Muscle of arm (tissue), 14 donors: ENCODE measurements around the gene DDX46. TPM values are rescaled to one million over a fixed set of nuclear protein-coding genes. Genes with fewer than 3 reads are reported as not detected.
"Not testable (repeated sequence)": the region's sequence is repeated elsewhere in the genome, so short reads cannot be mapped to it uniquely, and the experiment has no call there.

Experiments
- DNase-seq: peaks from one replicate; pipeline ENCODE4 v3.0.0-alpha.2; 2013
- long read RNA-seq, 11 donors: transcript quantifications; one replicate each; lab custom pipeline, GENCODE V29; 2026
- polyA plus RNA-seq, 12 donors: library from polyadenylated mRNA; unstranded; fragments of 120-200 nt; gene quantifications; one replicate each; pipeline ENCODE4 v1.2.1, GENCODE V29; 2013; ENCODE audit not compliant: insufficient read length in 12 of 12

DDX46 gene, protein sequence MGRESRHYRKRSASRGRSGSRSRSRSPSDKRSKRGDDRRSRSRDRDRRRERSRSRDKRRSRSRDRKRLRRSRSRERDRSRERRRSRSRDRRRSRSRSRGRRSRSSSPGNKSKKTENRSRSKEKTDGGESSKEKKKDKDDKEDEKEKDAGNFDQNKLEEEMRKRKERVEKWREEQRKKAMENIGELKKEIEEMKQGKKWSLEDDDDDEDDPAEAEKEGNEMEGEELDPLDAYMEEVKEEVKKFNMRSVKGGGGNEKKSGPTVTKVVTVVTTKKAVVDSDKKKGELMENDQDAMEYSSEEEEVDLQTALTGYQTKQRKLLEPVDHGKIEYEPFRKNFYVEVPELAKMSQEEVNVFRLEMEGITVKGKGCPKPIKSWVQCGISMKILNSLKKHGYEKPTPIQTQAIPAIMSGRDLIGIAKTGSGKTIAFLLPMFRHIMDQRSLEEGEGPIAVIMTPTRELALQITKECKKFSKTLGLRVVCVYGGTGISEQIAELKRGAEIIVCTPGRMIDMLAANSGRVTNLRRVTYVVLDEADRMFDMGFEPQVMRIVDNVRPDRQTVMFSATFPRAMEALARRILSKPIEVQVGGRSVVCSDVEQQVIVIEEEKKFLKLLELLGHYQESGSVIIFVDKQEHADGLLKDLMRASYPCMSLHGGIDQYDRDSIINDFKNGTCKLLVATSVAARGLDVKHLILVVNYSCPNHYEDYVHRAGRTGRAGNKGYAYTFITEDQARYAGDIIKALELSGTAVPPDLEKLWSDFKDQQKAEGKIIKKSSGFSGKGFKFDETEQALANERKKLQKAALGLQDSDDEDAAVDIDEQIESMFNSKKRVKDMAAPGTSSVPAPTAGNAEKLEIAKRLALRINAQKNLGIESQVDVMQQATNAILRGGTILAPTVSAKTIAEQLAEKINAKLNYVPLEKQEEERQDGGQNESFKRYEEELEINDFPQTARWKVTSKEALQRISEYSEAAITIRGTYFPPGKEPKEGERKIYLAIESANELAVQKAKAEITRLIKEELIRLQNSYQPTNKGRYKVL
- 10 to 100 TPM in 11 of 12 donors, not detected in 1; 50.1 to 86.7 (median 62.6) TPM for polyA plus RNA-seq
- long read RNA-seq, donor 1, partial matches to known transcripts, result 144 of 145 reads
- long read RNA-seq, donor 1, other reads (novel, unspliced or antisense), result 0 of 145 reads
- long read RNA-seq, donor 2, partial matches to known transcripts, result 71 of 71 reads
- long read RNA-seq, donor 2, other reads (novel, unspliced or antisense), result 0 of 71 reads
- long read RNA-seq, donor 3, partial matches to known transcripts, result 88 of 89 reads
- long read RNA-seq, donor 3, other reads (novel, unspliced or antisense), result 0 of 89 reads
- long read RNA-seq, donor 4, partial matches to known transcripts, result 55 of 55 reads
- long read RNA-seq, donor 4, other reads (novel, unspliced or antisense), result 0 of 55 reads
- long read RNA-seq, donor 5, partial matches to known transcripts, result 200 of 206 reads
- long read RNA-seq, donor 5, other reads (novel, unspliced or antisense), result 6 of 206 reads
- long read RNA-seq, donor 6, partial matches to known transcripts, result 77 of 80 reads
- long read RNA-seq, donor 6, other reads (novel, unspliced or antisense), result 0 of 80 reads
- long read RNA-seq, donor 7, partial matches to known transcripts, result 82 of 83 reads
- long read RNA-seq, donor 7, other reads (novel, unspliced or antisense), result 0 of 83 reads
- long read RNA-seq, donor 8, partial matches to known transcripts, result 179 of 182 reads
- long read RNA-seq, donor 8, other reads (novel, unspliced or antisense), result 0 of 182 reads
- long read RNA-seq, donor 9, partial matches to known transcripts, result 72 of 74 reads
- long read RNA-seq, donor 9, other reads (novel, unspliced or antisense), result 0 of 74 reads
- long read RNA-seq, donor 10, partial matches to known transcripts, result 144 of 146 reads
- long read RNA-seq, donor 10, other reads (novel, unspliced or antisense), result 0 of 146 reads
- long read RNA-seq, donor 11, partial matches to known transcripts, result 98 of 101 reads
- long read RNA-seq, donor 11, other reads (novel, unspliced or antisense), result 0 of 101 reads

- DNase-seq, result peak; percentile 93
These were observed at the start of gene DDX46 for GRCh38 chr5:134758504-134759341. Gene DDX46, plus strand, starts transcription at chr5:134758779. Its CDS starts 160 bp downstream, at chr5:134758939.

GRCh38 chr5:134714120-134714519 lies 44.5 kb upstream of the DDX46 start:
- no peak for DNase-seq

GRCh38 chr5:134714541-134714940 lies 44.0 kb upstream of the DDX46 start:
- DNase-seq, result no peak

GRCh38 chr5:134715466-134715865 lies 43.1 kb upstream of the DDX46 start:
- not testable (repeated sequence) for DNase-seq

DNA sequence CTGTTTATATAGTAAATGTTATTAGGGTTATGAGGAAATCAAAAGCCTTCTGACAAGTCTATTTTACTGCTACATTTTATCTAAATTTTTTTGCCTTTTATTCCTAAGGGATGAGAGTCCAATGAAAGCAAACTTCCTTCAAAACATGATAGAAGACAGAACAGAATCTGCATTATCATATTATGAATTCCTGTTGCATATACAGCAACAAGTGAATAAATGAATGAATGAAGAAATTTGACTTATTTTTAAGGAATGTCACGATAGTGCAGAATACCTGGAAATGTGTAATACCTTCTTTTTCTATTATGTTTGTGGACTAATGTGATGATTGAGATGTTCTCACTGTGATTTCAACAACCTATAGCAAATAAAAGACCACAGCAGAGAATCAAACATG lies 33.7 kb upstream of the DDX46 start:
- no peak for DNase-seq

GRCh38 chr5:134732819-134733218 lies 25.8 kb upstream of the DDX46 start:
- no peak for DNase-seq

DNA sequence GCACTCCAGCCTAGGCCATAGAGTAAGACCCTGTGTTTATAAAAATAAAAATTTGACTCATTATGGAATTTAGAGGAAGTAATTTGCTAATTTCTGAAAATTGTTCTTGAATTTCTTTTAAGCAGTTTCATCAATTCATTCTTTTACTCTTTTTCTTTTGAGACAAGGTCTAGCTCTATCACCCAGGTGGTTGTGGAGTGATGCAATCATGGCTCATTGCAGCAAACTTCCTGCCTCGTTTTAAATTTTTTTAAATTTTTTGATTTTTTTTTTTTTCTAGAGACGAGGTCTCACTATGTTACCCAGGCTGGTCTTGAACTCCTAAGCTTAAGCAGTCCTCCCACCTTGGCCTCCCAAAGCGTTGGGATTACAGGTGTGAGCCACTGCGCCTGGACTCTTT lies 23.3 kb upstream of the DDX46 start:
- no peak for DNase-seq

DNA sequence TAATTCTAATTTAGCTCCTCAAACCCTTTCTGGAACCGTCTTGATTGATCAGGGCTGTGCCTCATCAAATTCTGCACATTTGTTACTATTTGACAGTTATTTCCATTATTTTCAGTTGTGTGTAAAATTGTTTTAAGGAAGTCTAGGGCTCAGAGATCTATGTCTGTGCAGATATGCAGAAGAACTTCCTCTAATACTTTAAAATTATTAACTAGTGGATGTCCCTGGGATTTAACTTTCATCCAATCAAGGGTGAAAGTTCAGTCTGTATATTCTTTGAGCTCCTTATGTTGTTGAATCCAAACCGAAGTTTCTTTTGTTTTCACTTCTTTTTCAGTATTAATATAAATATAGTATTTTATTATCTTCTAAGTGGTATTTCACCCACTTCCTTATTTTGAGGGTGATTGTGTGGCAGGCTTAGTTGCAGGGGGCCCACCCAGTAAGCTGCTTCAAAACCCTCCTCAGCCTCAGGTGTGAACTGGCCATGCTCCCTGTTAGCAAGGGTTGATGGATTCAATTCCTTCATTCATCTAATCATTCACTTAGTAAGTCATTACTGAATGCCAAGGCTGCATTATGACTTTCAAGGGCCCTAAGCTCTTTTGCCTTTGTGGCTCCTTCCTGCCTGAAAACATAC lies 22.3 kb upstream of the DDX46 start:
- DNase-seq, result no peak

DNA sequence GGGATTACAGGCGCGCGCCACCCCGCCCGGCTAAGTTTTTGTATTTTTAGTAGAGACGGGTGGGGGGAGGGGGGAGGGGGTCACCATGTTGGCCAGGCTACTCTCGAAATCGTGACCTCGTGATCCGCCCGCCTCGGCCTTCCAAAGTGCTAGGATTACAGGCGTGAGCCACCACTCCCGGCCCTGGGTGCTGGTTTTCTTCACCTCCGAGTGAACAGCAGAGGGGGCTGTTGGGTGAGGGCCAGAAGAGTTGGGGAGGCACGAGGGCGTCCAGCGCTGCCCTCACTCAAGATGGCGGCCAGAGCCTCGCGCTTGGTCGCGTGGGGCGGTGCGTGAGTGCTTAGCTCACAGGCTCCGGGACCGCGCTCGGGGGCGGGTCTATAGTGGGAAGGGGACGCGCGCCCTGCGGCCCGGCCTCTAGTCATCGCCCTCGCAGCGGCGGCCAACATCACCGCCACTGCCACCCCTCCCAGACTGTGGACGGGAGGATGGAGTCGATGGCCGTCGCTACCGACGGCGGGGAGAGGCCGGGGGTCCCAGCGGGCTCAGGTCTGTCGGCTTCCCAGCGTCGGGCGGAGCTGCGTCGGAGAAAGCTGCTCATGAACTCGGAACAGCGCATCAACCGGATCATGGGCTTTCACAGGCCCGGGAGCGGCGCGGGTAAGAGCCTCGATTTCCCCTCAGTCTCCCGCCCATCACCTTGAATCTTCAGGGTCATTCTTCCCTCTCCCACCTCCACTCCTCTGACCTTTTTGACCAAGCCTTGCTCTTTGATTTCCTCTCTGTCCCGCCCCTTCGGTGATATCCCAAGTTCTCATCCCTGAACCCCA lies 20.2 kb upstream of the DDX46 start, which contains the start of gene CAMLG:
Gene CAMLG, plus strand, starts transcription at position 416 of the 830 bp plus-strand sequence. Its CDS starts 73 bp downstream, at position 489.
- DNase-seq, result peak; percentile 99

DNA sequence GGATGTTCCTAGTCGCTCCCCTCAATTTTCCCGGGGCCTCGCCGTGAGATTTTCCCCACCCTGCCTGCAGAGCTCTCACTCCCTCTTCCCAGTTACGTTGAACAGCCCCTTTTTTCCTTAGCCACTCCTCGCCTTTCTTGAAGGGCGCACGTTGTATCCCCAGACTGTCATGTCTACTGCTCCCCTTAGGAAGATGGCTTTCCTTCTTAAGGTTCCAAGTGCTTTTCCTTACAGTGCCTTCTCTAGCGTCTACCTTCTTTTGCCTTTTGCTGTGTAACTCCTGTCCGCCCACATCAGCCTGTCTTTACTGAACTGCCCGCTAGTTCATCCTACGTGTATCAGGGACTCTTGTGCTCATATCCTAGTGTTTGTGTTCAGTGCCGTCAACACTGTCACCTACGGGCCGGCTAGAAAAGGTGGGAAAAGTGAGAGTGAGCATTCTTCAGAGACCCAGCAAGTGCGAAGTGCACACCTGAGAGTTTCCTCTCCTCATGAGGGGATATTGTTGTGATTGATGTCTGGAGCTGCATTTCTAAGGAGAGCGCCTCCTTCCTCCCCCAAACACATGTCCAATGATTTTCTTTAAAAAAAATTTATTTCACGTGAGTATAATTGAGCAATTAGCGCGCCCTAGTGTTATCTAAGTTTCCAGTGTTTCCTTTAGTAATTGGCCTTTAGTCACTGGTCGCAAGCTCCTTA lies 19.5 kb upstream of the DDX46 start:
- peak; percentile 56 for DNase-seq

DNA sequence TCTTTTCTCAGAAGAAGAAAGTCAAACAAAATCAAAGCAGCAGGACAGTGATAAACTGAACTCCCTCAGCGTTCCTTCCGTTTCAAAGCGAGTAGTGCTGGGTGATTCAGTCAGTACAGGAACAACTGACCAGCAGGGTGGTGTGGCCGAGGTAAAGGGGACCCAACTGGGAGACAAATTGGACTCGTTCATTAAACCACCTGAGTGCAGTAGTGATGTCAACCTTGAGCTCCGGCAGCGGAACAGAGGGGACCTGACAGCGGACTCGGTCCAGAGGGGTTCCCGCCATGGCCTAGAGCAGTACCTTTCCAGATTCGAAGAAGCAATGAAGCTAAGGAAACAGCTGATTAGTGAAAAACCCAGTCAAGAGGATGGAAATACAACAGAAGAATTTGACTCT lies 17.5 kb upstream of the DDX46 start:
- DNase-seq, result no peak

DNA sequence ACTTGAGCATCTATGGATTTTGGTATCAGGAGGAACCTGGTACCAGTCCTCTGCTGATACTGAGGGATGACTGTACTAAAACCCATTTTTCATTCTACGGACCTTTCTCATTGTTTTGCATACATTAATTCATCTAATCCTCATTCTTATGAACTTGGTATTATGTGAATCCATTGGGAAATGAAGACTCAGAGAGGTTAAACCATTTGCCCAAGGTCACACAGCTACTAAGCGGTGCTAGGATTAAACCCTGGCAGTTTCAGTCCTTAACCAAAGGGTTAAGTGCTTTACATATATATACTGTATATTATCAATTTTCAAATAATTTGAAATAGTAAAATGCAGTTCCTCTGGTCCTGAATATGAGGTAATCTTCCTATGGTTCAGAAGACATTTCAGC lies 16.4 kb upstream of the DDX46 start:
- DNase-seq, result no peak

DNA sequence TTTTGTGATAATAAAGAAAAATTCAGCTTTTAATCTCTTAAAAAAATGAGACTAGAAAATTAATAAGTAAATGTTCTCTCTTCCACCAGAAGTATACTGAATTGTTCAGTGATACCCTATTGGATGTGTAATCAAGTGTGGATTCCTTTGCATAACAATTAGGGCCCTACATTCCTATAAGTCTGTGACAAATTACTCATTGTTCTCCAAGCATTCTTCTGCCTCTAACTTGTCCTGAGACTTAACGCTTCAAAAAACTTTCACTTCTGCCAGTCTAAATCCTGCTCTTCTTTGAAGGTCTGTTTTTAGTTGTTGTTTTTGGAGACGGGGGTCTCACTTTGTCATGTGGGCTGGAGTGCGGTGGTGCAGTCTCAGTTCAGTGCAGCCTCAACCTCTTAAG lies 9.2 kb upstream of the DDX46 start:
- DNase-seq, result no peak

- no peak for DNase-seq
These were observed 439 bp upstream of the DDX46 start for GRCh38 chr5:134758176-134758503.

GRCh38 chr5:134767528-134768291 lies 9.1 kb downstream of the DDX46 start:
- not testable (repeated sequence) for DNase-seq

- DNase-seq, result no peak
These were observed 10.6 kb downstream of the DDX46 start for GRCh38 chr5:134769206-134769605.
